NCI-H524 (cell line): ENCODE measurements around the gene FLNB.

ENCODE experiments used
- DNase-seq, 2 experiments: peaks; one replicate each; lab custom pipeline; 2025; lab: John Stamatoyannopoulos, UW

FLNB gene

GRCh38 chr3:58106640-58107039 is 98.4 kb downstream of the FLNB start:
- no peak for DNase-seq

- DNase-seq, result no peak
Measured at GRCh38 chr3:58107597-58107996, 99.4 kb downstream of the FLNB start.

DNA sequence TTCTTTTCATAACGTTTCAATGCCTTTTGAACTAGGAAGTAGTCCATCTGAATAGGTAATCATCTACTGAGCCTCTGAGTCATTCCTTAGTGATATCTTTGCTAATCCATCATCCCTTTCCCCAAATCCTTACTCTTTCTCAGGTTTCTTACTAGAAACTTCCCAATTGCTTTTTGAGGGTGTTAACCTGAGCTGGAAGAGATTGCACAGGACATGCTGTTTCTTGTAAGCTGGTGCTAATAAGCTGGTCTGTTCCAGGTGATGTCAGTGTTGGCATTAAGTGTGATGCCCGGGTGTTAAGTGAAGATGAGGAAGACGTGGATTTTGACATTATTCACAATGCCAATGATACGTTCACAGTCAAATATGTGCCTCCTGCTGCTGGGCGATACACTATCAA is 101.5 kb downstream of the FLNB start:
- DNase-seq, result no peak

DNA sequence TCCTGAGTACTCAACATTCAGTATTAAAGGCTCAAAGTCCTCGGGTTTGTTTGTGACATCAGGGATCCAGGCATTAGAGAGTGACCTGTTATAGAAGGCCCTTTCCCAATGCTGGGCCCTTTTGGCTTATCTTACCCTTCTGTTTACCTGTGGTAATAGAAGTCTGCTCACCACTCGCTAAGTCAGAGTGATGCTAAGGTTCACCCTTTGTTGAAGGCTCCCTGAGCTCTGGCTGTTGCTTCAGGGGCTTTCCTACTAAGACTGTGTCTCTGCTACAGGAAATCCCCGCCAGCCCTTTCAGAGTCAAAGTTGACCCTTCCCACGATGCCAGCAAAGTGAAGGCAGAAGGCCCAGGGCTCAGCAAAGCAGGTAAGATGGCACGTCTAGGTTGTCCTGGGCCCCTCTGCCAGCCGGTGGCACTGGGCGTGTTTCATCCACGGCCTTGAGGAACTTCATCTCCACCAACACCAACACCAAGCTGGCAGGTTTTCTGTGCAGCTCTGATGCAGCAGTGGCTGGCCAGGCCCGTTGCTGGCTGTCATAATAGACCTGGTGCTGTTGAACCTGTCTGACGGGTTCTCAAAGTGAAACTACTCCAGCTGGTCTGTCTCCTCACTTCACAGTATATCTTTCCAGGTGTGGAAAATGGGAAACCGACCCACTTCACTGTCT is 103.4 kb downstream of the FLNB start:
- DNase-seq, result no peak

GRCh38 chr3:58112185-58112535 is 103.9 kb downstream of the FLNB start:
- DNase-seq, result no peak

GRCh38 chr3:58115175-58115574 is 107.0 kb downstream of the FLNB start:
- no peak for DNase-seq

DNA sequence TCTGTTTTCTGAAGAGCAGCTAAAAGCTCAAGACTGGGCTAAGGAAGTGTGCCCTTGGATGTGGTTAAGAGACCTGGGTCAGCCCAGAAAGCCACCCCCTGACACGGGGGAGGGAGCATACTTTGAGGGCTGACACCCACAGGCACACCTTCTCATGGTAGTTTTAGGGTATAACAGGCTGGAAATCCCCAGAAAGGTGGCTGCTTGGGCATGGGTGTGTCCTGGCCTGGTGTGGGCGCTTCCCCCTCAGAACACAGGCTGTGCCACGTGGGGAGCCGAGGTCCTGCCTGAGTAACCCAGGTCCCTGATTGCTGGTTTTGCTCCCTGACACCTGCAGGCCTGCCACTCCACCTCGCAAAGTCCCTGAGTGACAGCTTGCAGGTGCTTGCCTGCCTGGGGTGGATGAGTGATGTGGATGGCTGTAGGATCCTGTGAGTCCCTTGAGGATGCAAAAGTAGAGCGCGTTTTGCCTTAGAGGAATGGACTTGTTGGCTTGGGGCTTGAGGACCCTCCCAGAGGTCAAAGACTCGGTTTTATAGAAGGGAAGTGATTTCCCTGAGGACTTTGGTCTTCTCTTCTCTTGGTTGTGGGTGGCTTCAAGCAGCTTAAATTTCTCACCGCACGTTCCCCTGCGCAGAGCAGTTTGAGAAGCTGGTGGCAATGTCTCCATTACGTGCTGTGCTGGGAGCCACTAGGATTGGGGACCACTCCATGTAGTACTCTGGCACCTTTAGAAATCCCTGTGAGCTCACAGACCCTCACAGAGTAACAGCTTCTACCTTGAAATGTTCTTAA is 108.1 kb downstream of the FLNB start:
- DNase-seq, result no peak

DNA sequence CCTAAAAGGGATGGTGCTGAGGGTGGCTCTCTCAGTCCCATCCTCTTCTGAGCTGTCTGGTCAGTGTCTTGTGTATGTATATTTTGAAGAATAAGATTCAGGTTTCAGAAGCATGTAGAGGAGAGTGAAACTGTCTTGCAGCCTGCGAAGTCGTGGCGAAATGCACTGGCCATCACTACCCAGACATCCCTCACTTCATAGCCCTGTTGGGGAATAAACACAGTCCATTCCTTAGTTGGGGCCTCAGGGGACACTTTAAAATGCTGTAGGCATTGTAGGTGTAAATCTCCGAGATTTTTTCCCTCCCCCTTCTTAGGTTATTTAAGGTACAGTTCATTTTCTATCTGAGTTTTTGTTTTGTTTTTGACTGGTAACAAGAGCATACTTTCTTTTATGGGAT is 108.8 kb downstream of the FLNB start:
- DNase-seq, result no peak

DNA sequence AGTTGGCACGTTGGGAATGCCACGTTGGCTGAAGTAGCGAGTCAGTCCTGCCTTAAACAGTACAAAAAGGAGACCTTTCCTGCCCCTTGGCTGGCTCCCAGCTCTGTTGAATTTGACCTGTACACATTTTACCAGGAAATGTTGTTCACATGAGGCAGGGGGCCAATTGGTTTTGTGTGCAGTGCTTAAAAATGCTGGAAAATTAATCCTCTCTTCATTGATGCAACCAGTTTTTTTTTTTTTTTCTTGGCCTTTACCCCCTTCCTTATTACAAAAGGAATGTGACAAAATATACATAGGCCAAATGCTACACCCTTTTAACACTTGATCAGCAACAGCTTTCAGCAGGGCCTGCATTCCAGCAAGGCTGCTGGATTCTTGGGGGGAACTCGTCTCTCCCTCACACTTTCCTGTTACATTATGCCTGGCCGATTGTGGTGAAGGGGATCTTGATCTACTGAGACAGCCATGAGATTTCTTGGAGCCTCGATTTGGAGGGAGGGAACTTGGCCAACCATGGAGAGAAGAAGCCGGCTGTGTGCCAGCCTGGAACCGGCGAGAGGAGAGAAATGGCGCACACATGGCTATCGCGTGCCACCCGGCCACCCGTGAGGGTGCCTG is 109.4 kb downstream of the FLNB start:
- no peak for DNase-seq

- no peak for DNase-seq
Measured at GRCh38 chr3:58119186-58119585, 111.0 kb downstream of the FLNB start.

- DNase-seq, result no peak
Measured at GRCh38 chr3:58120075-58120812, 112.0 kb downstream of the FLNB start.

GRCh38 chr3:58121183-58121582 is 113.0 kb downstream of the FLNB start:
- no peak for DNase-seq

DNA sequence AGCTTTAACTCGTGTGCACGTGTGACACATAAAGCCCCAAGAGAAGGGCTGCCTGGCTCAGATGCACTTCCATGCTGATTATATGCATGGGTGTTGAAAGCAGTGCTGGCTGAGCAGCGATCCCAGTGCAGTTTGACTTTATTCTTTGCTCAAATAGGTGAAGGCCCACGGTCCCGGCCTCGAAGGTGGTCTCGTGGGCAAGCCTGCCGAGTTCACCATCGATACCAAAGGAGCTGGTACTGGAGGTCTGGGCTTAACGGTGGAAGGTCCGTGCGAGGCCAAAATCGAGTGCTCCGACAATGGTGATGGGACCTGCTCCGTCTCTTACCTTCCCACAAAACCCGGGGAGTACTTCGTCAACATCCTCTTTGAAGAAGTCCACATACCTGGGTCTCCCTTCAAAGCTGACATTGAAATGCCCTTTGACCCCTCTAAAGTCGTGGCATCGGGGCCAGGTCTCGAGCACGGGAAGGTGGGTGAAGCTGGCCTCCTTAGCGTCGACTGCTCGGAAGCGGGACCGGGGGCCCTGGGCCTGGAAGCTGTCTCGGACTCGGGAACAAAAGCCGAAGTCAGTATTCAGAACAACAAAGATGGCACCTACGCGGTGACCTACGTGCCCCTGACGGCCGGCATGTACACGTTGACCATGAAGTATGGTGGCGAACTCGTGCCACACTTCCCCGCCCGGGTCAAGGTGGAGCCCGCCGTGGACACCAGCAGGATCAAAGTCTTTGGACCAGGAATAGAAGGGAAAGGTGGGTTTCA is 114.9 kb downstream of the FLNB start:
- DNase-seq, result no peak

DNA sequence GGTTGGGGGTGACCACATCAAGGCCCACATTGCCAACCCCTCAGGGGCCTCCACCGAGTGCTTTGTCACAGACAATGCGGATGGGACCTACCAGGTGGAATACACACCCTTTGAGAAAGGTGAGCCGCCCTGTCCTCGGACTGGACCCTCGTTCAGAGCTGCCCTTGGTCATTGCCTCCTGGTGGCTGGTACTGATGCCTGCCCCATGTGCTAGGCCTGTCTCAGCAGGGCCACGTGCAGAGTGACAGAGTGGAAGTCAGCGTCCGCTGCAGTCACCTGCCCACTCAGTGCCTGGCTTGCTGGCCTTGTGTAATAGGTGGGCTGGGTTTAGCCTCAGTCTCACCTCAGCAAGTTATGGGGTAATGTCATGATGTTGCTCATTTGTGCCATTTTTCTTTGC is 116.2 kb downstream of the FLNB start:
- DNase-seq, result no peak

DNA sequence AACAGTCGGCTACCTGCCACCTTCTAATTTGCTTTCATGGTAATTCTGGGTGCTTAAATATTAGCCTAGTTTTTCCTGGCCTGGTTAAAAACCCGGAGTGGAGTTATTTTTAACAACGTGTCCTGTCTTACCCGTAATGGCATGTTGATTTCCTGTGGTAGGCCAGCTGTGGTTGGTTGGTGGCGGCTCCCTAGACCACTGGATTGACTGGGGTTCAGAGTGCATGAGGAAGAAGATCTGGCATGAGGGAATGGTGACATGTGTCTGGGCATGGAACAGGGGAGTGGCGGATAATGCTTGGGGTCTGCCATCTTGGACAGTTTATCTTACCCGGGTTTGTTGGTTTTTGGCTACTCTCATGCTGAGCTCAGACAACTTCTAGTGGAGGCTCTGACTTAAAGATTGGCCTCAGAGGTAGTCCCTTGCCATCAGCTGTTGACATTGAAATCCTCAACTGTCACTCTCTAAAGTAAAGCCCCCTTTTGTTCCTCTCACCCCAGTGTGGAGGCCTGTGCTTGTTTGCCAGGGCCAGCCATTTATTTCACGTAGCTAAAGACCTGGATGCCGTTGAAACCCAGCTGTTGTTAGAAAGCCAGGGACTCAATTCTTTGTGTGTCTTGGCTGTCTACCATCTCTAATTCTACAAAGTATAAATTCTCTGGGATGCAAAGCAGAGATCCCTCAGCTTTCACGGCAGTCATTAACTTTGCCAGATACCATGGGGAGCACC is 121.0 kb downstream of the FLNB start:
- DNase-seq, result no peak

GRCh38 chr3:58130591-58130990 is 122.4 kb downstream of the FLNB start:
- no peak for DNase-seq

- no peak for DNase-seq
Measured at GRCh38 chr3:58131101-58131825, 123.0 kb downstream of the FLNB start.

DNA sequence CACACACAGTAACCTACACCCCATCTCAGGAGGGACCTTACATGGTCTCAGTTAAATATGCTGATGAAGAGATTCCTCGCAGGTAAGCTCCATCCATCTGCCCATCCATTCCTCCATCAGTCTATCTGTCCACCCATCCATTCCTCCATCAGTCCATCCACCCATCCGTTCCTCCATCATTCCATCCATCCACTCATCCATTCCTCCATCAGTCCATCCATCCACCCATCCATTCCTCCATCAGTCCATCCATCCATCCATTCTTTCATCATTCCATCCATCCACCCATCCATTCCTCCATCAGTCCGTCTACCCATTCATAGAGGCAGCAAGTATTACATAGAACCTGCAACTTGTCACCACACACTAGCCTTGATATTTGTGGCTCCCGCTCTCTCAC is 124.6 kb downstream of the FLNB start:
- no peak for DNase-seq

DNA sequence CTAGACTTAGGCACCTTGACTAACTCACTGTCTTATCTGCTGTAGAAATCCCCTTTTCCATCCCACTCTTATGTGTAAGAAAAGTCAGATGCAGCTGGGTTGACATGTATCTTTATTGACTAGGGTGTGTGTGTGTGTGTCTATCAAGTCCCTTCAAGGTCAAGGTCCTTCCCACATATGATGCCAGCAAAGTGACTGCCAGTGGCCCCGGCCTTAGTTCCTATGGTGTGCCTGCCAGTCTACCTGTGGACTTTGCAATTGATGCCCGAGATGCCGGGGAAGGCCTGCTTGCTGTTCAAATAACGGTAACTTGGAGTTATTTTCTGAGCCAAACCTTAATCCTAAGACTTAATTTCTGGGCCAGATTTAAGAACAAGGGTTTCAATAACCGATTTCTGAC is 126.2 kb downstream of the FLNB start:
- no peak for DNase-seq

DNA sequence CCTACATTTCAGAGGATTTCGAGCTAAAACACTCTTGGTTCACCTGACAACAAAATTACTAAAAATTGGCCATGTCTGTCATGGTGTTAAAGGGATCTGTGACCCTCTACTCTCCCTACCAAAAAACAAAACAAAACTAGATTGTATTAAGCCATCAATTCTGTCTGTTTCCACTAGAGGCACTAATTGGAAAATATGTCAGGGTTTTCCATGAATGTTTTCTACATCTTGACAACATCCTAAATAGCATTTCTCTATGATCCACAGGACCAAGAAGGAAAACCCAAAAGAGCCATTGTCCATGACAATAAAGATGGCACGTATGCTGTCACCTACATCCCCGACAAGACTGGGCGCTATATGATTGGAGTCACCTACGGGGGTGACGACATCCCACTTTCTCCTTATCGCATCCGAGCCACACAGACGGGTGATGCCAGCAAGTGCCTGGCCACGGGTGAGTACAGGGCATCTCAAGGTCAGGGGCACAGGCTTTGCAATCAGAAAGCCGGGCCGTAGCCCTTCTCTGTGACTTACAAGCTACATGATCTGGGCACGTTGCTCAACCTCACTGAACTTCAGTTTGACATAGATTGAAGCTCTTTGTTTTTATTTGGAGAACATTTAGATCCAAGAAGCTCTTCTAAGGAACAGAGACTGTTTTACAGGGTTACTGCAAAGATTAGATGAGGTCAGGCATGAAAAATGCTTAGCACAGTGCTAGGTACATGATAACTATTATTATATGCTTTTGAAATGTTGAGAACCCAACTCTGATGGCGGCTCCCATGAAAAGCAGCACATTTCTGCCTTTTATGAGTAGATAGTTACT is 127.7 kb downstream of the FLNB start:
- no peak for DNase-seq
